ENCODE measurements around the gene SERPING1.

- TF ChIP-seq CTCF (IDR thresholded peaks at IDR 0.05) (no peak), NRF1 (IDR thresholded peaks at IDR 0.05; ENCODE audit: low read depth, low read length) (no peak), JUND (IDR thresholded peaks at IDR 0.05) (no peak), REST (IDR thresholded peaks at IDR 0.05; ENCODE audit: low read depth, low read length) (no peak), EZH2phosphoT487 (IDR thresholded peaks at IDR 0.05; ENCODE audit: borderline replicate concordance, low read depth) (no peak)
- TF ChIP-seq, protein P1, sequence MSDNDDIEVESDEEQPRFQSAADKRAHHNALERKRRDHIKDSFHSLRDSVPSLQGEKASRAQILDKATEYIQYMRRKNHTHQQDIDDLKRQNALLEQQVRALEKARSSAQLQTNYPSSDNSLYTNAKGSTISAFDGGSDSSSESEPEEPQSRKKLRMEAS (IDR thresholded peaks at IDR 0.05; ENCODE audit: low read depth): no peak
- TF ChIP-seq, protein P2, sequence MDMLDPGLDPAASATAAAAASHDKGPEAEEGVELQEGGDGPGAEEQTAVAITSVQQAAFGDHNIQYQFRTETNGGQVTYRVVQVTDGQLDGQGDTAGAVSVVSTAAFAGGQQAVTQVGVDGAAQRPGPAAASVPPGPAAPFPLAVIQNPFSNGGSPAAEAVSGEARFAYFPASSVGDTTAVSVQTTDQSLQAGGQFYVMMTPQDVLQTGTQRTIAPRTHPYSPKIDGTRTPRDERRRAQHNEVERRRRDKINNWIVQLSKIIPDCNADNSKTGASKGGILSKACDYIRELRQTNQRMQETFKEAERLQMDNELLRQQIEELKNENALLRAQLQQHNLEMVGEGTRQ (IDR thresholded peaks at IDR 0.05; ENCODE audit: borderline replicate concordance, low read depth, low read length): no peak
These were observed 32.7 kb downstream of the SERPING1 start for GRCh38 chr11:57630171-57630570.
